Cardiac fibroblast (primary cell): Measurements from ENCODE around the gene TRIP4.
A peak's percentile ranks its signal among the peaks of the same experiment; 100 is the strongest.

Source experiments
- DNase-seq, 2 donors: peaks; one replicate each; pipeline versions ENCODE4 v3.0.0 to v3.0.0-alpha.2; 2010; ENCODE audit warnings: low read depth in 2 of 2
- H3K4me3 ChIP-seq, 2 donors: replicated peaks in 1 of 2; 1 replicate in 1 of 2; 2 replicates in 1 of 2; pipeline ENCODE4 v1.5.1; 2011; ENCODE audit warnings: low read depth in 2 of 2, low read length in 2 of 2, mild to moderate bottlenecking in 2 of 2, moderate library complexity in 1 of 2
- CTCF ChIP-seq: IDR thresholded peaks from one replicate; pipeline ENCODE4 v1.5.1; 2011; ENCODE audit warnings: low read depth, mild to moderate bottlenecking, low read length, inconsistent platforms

Gene TRIP4

DNA sequence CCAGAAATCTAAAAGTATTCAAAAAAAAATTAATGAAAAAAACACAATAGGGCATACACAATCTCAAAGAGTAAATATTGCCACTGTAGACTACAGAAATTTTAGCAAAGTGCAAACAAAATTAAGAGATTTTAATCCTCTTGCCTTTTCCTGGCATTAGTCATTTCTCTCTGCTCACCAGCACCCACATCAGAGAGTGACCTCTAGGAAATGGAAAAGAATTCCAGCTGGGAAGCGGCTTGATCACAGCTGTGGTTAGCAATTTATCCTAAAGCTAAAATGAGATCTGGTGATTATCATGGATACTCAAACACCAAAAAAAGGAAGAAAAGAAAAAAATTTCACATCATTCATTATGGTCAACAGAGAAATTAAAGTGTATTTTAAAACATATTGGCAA is 39.2 kb upstream of the TRIP4 start:
- H3K4me3 ChIP-seq: no peak overlapping the region
- no peak for DNase-seq
- TF ChIP-seq CTCF: no peak

- no peak for DNase-seq
- no peak overlapping the region for H3K4me3 ChIP-seq
- TF ChIP-seq CTCF: no peak
Measured at GRCh38 chr15:64349375-64349774, 38.3 kb upstream of the TRIP4 start.

DNA sequence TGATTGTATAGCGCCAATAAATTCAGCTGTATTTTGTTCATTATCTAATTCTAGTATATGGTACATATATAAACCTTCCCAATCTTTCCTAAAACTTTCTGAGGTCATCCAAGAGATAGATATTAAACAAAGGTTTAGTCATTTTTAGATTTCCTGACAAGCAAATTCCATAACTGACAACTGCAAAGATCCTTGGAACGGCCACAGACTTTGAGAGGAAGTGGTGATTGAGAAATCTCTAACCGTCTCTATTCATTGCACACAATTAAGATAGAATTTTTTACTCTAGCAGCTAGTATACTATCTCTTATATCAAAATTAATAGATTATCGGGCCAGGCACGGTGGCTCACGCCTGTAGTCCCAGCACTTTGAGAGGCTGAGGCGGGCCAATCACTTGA is 36.4 kb upstream of the TRIP4 start:
- H3K4me3 ChIP-seq: no peak overlapping the region
- TF ChIP-seq CTCF: no peak
- peak in 1 of 2 donors; percentile 17 for DNase-seq

- DNase-seq: no peak
- no peak for TF ChIP-seq CTCF
Measured at GRCh38 chr15:64354688-64355344, 32.8 kb upstream of the TRIP4 start.

DNA sequence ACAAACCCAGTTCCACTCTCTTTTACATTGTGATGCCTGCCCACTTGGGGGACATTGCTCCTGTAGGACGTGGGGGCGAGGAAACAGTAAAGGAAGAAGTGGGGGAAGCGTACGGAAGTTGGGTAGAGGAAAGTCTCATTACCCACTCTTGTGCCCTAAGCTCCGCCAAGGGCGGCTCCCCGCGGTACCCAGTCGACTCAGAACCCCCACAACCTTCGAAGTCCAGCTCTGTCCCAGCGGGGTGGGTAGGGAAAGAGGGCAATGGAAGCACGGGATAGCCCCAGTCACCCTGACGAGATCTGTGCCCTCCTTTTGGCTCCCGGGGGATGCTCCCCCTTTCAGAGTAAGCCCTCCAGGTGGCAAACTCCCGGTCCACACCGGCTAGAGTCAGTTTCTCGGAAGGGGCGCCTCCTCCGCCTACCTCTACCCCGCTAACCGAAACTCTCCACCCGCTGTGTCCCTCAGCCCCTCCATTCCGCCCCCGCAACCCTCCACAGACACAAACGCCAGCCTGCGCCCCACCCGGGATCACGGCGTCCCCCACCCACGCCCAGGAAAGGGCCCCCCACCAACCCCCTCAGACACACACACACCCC is 32.2 kb upstream of the TRIP4 start:
- peak overlapping the region; percentile 84 to 91 for H3K4me3 ChIP-seq
- peak in 1 of 2 donors; percentile 10 for DNase-seq
- TF ChIP-seq CTCF: no peak

More at GRCh38 chr15:64354688-64355344, 32.8 kb upstream of the TRIP4 start:
- peak overlapping the region; percentile 84 to 91 for H3K4me3 ChIP-seq

DNA sequence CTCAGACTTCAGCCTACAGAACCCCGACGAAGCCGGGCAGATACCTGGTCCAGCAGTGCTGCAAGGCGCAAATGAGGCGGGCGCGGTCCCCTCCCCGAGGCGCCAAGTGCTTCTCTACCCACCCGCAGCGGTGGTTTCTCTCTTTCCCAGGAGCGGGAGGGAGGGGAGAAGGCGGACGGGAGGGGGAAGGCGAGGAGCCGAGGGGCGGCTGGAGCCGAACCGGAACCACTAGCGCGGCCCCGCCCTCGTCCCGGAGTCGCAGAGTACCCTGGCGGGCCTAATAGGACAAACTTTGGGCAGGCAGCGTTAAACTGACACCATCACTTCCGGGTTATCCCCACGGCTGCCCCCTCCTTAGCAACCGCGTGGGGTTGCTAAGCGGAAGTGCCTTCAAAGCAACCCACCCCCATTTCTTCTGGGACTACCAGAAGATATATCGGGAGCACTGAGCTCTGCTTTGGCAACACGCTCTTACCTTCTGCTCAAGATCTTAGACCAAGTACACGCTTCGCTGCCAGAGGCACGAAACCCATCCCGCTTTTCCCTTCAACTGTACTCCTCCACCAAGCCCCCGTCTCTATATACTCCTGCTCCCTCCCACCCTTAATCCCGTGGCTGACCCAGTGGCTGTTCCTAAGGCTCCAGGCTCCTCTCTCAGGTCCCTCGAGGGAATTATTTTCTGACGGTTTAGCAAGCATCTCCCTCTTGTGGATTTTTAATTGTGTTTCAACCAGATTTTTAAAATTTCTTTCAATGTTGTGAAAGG is 31.5 kb upstream of the TRIP4 start, which contains the start of gene CSNK1G1:
Gene CSNK1G1, minus strand, starts transcription at position 230 of the 766 bp plus-strand sequence. CDS start 55,674 bp downstream, outside the sequence.
- peak; percentile 26 for TF ChIP-seq CTCF
- DNase-seq: peak; percentile 98 to 99
- peak within 1 kb of the TSS; percentile 84 to 91 for H3K4me3 ChIP-seq
